Tongue (tissue), 2 donors: Measurements from ENCODE around the gene AHCYL1. TPM values are rescaled to one million over a fixed set of nuclear protein-coding genes. Genes with fewer than 3 reads are reported as not detected.

Source experiments
- DNase-seq: peaks from one replicate; pipeline ENCODE4 v3.0.0-alpha.2; 2015
- total RNA-seq: library from RNA; depleted of rRNA; stranded (reverse); fragments of >200 nt; gene quantifications from one replicate; pipeline ENCODE4 v1.2.3, GENCODE V29; 2014

The AHCYL1 gene
- total RNA-seq, 1 donor from 2014 or later = 45.9 TPM

GRCh38 chr1:109977225-109977624 is 7.3 kb upstream of the AHCYL1 start:
- DNase-seq = no peak

DNA sequence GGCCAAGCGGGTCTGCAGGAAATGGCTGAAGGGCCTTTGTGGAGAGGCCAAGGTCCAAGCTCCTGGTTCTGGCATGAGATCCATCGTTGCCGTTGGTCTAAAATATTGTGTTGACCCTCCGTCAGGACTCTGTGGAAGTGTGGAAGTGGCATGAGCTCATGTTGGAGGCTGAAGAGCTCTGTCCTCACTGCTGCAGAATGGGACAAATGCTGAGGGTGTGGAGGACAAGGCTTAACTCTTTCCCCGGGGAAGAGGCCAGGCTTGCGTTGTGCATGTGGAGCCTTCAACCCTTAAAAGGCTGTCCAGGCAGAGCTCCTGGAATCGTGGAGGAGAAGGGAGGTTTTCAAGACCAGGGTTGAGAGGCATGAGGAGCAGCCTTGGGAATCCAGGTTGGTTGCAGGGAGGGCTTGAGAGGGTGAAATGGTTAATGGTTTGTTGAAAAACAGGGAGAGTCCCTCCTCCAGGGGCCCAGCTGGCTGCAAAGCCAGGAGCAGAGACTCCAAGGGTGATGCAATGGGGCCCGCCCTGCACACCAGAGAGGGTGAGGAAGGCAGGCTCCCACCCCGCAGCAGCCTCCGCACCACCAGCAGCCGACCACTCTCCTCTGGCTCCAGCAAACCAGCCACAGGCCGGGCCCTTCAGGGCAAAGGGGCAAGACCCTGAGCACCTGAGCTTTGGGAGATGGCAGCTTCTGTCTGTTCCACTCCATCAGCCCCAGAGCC is 6.7 kb upstream of the AHCYL1 start:
- no peak for DNase-seq

DNA sequence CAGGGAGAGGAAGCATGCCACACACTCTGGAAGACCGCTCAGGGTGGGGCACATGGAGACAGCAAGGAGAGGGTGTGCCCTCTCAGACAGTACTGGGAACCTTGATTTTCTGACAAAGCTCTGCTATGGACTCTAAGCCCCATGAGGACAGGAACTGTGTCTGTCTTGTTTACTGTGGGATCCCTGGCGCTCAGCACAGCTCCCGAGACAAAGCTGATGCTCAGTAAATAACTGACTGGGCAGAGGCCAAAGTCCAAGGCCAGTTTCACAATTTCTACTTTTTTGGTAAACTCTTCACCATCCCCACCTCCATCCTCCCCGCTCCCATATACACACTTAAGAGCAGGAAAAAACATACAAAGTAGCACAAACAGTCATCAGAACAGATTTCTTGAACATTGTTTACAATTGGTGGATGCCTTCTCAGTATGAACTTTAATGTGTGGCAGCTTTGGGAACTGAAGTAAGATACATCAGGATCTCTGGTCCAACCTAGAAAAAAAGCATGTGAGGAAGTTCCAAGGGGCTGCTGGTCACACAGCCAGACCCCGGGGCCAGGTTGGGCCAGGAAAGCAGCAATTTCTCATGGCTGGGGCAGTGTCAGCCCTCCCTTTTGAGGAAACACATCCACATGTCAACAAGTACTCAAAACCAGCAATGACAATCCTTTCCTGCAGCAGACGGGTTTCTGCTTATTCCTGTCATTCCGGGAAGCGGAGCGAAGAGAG is 5.6 kb upstream of the AHCYL1 start:
- DNase-seq = no peak

DNA sequence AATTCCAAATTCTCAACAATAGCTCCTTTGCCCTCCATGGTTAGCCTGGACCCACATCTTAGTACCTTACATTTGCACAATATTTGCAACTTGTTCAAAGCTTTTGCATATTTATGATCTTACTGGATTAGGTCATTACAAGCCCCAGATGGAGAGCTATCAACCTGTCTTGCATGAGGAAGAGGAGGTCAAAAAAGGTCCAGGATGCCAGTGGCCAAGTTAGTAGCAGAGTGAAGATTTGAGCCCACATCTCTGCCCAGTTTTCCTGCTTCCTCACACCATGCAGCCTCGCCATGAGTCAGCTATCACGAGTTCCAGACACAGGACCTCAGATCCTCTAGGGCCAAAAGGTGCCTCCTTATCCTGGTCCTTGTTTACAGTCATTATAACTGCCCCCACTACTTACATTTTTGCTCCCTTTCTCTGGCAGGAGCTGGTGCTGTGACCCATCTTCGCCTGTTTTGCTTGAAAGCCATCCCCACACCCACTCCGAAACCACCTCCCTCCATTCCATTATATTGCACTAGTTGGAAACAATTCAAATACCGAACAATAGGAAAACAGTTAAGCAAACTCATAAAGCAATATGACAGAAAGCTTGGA is 5.0 kb upstream of the AHCYL1 start:
- no peak for DNase-seq

- no peak for DNase-seq
Observed at GRCh38 chr1:109980324-109981003, 4.1 kb upstream of the AHCYL1 start.

- DNase-seq = no peak
Observed at GRCh38 chr1:109981004-109981335, 3.6 kb upstream of the AHCYL1 start.

DNA sequence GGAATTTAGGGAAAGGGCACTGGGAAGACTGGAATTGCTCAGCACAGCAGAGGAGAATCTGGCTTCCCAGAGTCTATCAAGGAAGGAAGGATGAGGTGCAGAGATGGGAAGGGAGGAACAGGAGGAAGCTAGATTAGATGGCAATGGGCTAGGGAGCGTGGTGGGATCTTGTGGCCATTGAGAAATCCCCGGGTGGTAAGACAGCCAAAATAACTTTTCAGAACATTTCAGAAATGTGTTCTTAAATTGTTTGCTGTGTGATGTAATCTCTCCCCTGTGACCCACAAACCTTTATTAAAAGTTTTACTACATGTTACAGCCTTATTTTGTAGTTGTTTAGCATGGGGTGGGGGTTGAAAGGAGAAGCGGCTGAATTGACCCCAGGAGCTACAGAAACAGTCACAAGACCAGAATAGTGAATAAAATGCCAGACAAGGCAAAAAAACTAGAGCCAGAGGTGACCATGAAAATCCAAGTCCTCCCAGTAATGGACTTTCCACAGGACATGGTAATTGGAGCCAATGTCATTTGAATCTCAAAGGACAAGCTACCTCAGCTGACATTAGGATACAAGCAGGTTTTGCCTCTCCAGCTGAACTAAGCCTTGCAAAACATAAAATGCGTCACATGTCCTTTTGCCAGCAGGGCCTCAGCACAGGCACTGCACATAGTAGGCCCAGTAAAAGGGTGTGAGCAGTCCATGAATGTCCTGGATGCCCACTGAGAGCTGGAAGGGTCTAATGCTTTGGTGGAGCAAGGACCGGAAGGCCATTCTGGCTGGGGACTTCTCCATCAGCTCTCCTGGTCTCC is 980 bp upstream of the AHCYL1 start:
- DNase-seq = no peak

- no peak for DNase-seq
Observed at GRCh38 chr1:109984190-109984455, 442 bp upstream of the AHCYL1 start.

DNA sequence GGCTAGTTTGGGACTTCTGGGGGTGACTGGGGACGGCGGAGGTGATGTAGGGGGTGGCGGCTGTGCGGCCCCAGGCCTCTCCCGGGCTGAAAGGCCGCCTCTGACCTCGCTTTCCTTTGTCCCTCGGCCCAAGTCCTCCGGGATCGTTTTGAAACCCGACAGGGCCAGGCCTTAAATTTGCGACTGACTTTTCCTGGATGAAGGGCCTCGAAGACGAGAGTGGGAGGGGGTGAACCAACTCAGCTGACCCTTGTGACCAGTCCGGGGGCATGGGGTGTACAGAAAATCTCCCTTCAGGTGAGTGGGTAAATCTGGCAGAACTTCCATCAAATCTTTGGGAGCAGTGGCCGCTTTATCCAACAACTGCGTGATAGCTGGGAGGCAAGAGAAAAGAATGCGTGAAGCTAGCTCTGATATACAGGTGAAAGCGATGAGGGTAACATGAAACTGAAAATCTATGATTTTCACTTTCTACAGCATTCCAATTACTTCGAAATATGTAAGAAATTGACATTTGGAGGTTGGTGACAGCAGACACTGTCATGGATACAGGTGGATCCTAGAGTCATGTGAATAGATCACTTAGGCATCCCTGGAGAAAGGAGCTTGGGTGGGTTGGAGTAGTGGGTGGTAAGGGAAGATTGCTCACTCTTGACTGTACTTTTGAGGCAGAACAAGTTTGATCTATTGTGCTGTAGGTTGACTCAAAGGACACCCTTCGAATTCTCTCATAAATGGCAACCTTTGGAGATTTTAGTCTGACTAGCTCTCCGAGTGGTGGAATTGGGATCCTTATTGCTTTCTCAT is 885 bp downstream of the AHCYL1 start:
- peak; percentile 49 for DNase-seq

DNA sequence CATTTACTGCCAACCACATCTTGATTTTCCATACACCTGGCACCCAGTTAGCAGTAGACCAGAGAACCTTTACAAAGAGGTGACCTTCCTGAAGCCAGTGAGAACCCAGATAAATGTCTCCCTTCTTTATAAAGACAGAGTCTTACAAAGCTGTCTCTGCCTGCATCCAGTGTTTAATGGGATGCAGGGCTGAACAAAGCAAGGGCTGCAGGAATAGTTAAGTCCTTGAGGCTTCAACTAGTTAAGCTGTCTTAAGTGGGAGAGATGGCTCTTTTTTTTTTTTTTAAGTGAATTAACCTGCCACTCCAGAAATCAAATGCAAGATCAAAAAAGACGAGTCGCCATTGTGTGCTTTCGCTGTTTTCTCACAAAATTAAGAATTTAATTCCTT is 1.5 kb downstream of the AHCYL1 start:
- no peak for DNase-seq

DNA sequence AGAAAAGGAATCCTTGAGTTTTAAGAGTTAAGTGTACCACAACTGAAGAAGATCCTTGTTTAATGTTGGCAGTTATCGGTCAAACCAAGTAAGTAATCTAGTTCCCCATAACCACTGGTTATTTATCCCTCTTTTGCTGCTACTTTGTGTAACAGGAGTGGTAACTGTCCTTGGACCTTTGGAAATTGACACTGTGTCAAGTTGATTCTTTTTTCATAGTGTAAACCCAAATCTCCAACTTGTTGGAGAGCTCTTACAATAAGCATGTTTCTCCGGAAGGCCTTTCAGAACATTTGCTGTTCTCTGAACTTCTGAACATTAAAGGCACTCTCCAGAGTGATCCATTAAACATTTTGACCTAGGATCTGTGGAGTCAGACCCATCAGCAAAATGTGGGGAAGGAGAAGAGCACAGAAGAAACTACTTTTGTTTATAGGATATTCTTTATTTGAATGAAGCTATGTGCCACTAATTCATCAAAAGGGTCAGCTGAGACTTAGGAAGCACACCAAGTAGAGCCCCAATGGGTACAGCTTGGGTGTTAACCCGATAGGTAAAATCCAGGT is 3.9 kb downstream of the AHCYL1 start:
- no peak for DNase-seq

- DNase-seq = no peak
Observed at GRCh38 chr1:109989506-109990301, 5.1 kb downstream of the AHCYL1 start.

DNA sequence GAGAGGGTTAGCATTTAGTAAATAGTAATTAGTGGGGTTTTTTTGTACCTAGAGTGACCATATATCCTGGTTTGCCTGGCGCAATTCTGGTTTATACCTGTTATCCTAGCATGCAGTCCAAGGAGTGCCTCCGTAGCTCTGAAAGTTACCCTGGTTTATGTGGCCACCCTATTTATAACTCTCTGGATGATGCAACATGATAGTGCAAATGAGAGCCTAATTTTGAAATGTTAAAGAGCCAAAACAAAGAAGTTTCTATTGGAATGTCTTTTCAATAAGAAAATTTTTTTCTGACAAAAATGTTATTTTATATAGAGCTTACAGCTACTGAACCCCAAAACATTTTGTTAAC is 5.7 kb downstream of the AHCYL1 start:
- no peak for DNase-seq

DNA sequence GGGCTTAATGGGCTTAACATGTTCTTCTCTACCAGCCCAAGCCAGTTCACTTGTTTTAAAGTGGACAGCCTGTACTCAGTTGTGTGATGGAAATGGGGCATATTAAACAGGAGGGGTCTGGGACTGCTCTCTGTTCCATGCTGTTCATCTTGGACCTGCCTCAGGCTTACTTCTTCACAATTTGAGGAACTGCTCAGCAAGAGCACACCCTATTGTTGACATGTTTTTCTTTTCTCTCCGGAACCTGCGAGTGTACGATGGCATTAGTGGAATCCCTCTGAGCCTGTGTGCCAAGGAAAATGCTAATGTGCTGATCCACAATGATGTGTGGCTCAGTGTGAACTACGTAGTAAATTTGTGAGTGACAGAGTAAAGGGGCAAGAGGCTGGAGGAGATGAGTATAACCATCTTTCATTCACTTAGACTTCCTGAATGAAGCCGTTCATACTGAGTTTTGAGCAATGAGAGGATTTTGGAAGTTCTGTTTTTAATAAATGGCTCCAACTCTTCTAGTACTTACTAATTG is 6.9 kb downstream of the AHCYL1 start:
- no peak for DNase-seq

- peak; percentile 51 for DNase-seq
Observed at GRCh38 chr1:109993885-109994284, 9.3 kb downstream of the AHCYL1 start.

- no peak for DNase-seq
Observed at GRCh38 chr1:109994654-109995053, 10.1 kb downstream of the AHCYL1 start.

GRCh38 chr1:109995536-109995935 is 11.0 kb downstream of the AHCYL1 start:
- DNase-seq = no peak

- no peak for DNase-seq
Observed at GRCh38 chr1:109996476-109996875, 11.9 kb downstream of the AHCYL1 start.

- no peak for DNase-seq
Observed at GRCh38 chr1:109997204-109997866, 12.8 kb downstream of the AHCYL1 start.

DNA sequence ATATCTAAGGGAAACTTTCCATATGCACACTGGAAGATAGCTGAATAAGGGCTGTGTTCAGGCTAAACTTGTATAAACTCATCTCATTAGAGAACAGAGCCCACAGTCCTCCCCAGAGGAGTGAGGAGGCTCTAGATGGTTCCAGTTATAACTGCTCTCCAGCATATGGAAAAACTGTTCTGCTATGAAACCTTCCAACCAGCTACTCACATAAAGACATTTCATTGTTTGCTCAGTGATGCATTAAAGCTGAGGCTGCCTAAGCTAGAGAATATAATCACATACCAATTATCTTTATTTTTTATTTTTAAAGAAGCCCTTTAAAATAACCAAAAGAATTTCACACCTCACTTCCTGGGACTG is 13.3 kb downstream of the AHCYL1 start:
- DNase-seq = no peak
